ENCODE measurements around the gene DND1.
"Not testable (repeated sequence)": the region's sequence is repeated elsewhere in the genome, so short reads cannot be mapped to it uniquely, and the experiment has no call there.

Gene DND1

GRCh38 chr5:140673187-140673976, at the start of gene DND1:
Gene DND1 (minus strand): TSS chr5:140673576. CDS start chr5:140673542, 34 bp downstream.
- Histone ChIP-seq H3K27me3 (ENCODE audit: control insufficient read depth in 1 of 2, insufficient read depth in 2 of 2, low read length in 2 of 2) (no peaks in the 10 kb centered on the region), H3K36me3 (ENCODE audit: insufficient read depth, low read length) (peaks cover 59% of the 10 kb centered on the region), H3K4me3 (ENCODE audit: low read depth in 1 of 2, low read length in 2 of 2) (peak within 1 kb of the TSS in 1 of 2 donors; percentile 13), H3K4me1 (ENCODE audit: insufficient read depth, low read length) (no peaks in the 10 kb centered on the region), H3K27ac (ENCODE audit: low read depth, low read length) (no peak within 1 kb of the TSS), H3K9ac (ENCODE audit: low read length) (no peak within 1 kb of the TSS), H3K9me3 (ENCODE audit: low read length) (no peaks in the 10 kb centered on the region)

DNA sequence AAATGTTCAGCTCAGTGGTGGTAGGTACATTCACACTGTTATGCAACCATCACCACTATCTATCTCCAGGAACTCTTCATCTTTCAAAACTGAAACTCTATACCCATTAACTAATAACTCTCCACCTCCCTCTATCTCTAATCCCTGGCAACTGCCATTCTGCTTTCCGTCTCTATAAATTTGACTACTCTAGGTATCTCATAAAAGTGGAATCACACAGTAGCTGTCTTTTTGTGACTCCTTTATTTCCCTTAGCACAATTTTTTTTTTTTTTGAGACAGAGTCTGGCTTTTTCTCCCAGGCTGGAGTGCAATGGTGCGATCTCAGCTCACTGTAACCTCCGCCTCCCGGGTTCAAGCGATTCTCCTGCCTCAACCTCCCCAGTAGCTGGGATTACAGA, 48.0 kb upstream of the DND1 start:
- not testable (repeated sequence) for H3K36me3 ChIP-seq (ENCODE audit: insufficient read depth, low read length); H3K27ac ChIP-seq (ENCODE audit: low read depth, low read length); H3K4me3 ChIP-seq (ENCODE audit: low read depth in 1 of 2, low read length in 2 of 2); H3K9me3 ChIP-seq (ENCODE audit: low read length); H3K9ac ChIP-seq (ENCODE audit: low read length); H3K4me1 ChIP-seq (ENCODE audit: insufficient read depth, low read length); H3K27me3 ChIP-seq (ENCODE audit: control insufficient read depth in 1 of 2, insufficient read depth in 2 of 2, low read length in 2 of 2)

GRCh38 chr5:140720738-140721137, 47.4 kb upstream of the DND1 start:
- H3K4me3 ChIP-seq (ENCODE audit: low read depth in 1 of 2, low read length in 2 of 2); H3K9ac ChIP-seq (ENCODE audit: low read length); H3K4me1 ChIP-seq (ENCODE audit: insufficient read depth, low read length); H3K27me3 ChIP-seq (ENCODE audit: control insufficient read depth in 1 of 2, insufficient read depth in 2 of 2, low read length in 2 of 2); H3K36me3 ChIP-seq (ENCODE audit: insufficient read depth, low read length); H3K27ac ChIP-seq (ENCODE audit: low read depth, low read length); H3K9me3 ChIP-seq (ENCODE audit: low read length): not testable (repeated sequence)

GRCh38 chr5:140718266-140718592, 44.9 kb upstream of the DND1 start:
- H3K4me1 ChIP-seq (ENCODE audit: insufficient read depth, low read length) = no peaks in the 10 kb centered on the region
- H3K27ac ChIP-seq (ENCODE audit: low read depth, low read length) = no peak overlapping the region
- no peaks in the 10 kb centered on the region for H3K9me3 ChIP-seq (ENCODE audit: low read length)
- H3K9ac ChIP-seq (ENCODE audit: low read length) = no peak overlapping the region
- H3K4me3 ChIP-seq (ENCODE audit: low read depth in 1 of 2, low read length in 2 of 2) = no peak overlapping the region
- H3K27me3 ChIP-seq (ENCODE audit: control insufficient read depth in 1 of 2, insufficient read depth in 2 of 2, low read length in 2 of 2) = no peaks in the 10 kb centered on the region
- H3K36me3 ChIP-seq (ENCODE audit: insufficient read depth, low read length) = no peaks in the 10 kb centered on the region

DNA sequence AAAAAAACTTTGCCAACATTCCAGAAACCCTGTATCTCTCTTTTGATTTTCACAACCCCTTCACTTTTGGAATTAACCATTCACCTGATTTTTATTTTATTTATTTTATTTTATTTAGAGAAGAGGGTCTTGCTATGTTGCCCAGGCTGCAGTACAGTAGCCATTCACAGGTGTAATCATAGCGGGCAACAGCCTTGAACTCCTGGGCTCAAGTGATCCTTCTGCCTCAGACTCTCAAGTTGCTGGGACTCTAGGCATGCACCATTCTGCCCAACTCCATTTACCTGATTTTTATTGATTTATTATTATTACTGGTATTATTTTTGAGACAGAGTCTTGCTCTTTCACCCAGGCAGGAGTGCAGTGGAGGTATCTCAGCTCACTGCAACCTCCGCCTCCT, 42.9 kb upstream of the DND1 start:
- H3K9ac ChIP-seq (ENCODE audit: low read length) = not testable (repeated sequence)

GRCh38 chr5:140713562-140714094, 40.3 kb upstream of the DND1 start:
- Histone ChIP-seq H3K36me3 (ENCODE audit: insufficient read depth, low read length) (no peaks in the 10 kb centered on the region), H3K27me3 (ENCODE audit: control insufficient read depth in 1 of 2, insufficient read depth in 2 of 2, low read length in 2 of 2) (no peaks in the 10 kb centered on the region), H3K9me3 (ENCODE audit: low read length) (no peaks in the 10 kb centered on the region), H3K27ac (ENCODE audit: low read depth, low read length) (no peak overlapping the region), H3K4me3 (ENCODE audit: low read depth in 1 of 2, low read length in 2 of 2) (no peak overlapping the region), H3K4me1 (ENCODE audit: insufficient read depth, low read length) (no peaks in the 10 kb centered on the region), H3K9ac (ENCODE audit: low read length) (no peak overlapping the region)

More for the DNA sequence above, 42.9 kb upstream of the DND1 start:
- not testable (repeated sequence) for H3K4me1 ChIP-seq (ENCODE audit: insufficient read depth, low read length); H3K27me3 ChIP-seq (ENCODE audit: control insufficient read depth in 1 of 2, insufficient read depth in 2 of 2, low read length in 2 of 2); H3K4me3 ChIP-seq (ENCODE audit: low read depth in 1 of 2, low read length in 2 of 2); H3K9me3 ChIP-seq (ENCODE audit: low read length); H3K27ac ChIP-seq (ENCODE audit: low read depth, low read length); H3K36me3 ChIP-seq (ENCODE audit: insufficient read depth, low read length)

DNA sequence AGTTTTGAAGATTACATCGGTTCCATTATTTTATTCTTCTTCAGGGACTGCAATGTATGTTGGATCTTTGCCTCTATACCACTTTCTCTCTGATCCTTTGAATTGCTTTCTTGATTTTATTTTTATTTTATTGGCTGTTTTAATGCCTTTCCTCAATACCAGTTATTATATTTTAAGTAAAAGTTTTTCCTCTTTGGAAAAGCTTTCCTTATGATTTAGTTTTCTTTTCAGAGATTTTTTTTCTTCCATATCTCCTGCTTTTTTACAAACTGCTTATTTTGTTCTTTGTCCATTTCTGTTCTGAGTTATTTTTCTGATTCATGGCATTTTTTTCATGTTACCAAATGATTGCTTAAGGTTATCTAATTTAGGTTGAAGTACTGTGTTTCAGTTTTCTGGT, 38.4 kb upstream of the DND1 start:
- Histone ChIP-seq H3K9me3 (ENCODE audit: low read length) (no peaks in the 10 kb centered on the region), H3K27me3 (ENCODE audit: control insufficient read depth in 1 of 2, insufficient read depth in 2 of 2, low read length in 2 of 2) (no peaks in the 10 kb centered on the region), H3K9ac (ENCODE audit: low read length) (no peak overlapping the region), H3K27ac (ENCODE audit: low read depth, low read length) (no peak overlapping the region), H3K36me3 (ENCODE audit: insufficient read depth, low read length) (no peaks in the 10 kb centered on the region), H3K4me3 (ENCODE audit: low read depth in 1 of 2, low read length in 2 of 2) (peak overlapping the region; percentile 41 to 82), H3K4me1 (ENCODE audit: insufficient read depth, low read length) (no peaks in the 10 kb centered on the region)

DNA sequence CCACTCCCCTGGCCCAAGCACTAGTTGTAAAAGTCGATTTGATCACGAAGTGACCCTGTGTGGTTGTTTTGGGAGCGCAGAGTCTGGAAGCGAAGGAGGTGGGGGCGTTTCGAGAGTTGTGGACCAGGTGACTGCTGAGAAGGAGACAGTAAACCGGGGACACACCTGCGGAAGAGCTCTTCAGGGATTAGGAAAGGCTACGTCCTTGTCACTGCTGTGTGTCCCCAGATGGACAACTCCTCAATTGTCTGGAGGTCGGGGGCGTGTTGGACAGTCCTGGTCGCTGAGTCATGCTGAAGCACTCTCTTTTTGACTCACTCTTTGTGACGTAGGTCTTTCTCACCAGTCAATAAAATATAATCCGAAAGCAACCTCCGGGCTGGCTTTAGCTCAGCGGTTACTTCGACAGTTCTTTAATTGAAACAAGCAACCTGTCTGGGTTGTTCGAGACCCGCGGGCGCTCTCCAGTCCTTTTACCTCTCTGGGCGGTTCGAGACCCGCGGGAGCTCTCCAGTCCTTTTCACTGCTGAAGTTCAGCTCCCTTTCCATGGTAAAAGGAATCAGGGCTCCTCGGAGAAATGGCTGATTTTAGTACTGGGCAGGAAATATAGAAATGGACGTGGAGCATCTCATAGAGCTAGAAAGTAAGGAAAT, 37.6 kb upstream of the DND1 start:
- peaks cover 7% of the 10 kb centered on the region for H3K36me3 ChIP-seq (ENCODE audit: insufficient read depth, low read length)
- peak overlapping the region; percentile 41 to 82 for H3K4me3 ChIP-seq (ENCODE audit: low read depth in 1 of 2, low read length in 2 of 2)
- H3K9me3 ChIP-seq (ENCODE audit: low read length) = no peaks in the 10 kb centered on the region
- H3K4me1 ChIP-seq (ENCODE audit: insufficient read depth, low read length) = no peaks in the 10 kb centered on the region
- peak overlapping the region; percentile 71 for H3K9ac ChIP-seq (ENCODE audit: low read length)
- H3K27me3 ChIP-seq (ENCODE audit: control insufficient read depth in 1 of 2, insufficient read depth in 2 of 2, low read length in 2 of 2) = no peaks in the 10 kb centered on the region
- H3K27ac ChIP-seq (ENCODE audit: low read depth, low read length) = peak overlapping the region; percentile 75

GRCh38 chr5:140708787-140709186, 35.4 kb upstream of the DND1 start:
- not testable (repeated sequence) for H3K9me3 ChIP-seq (ENCODE audit: low read length); H3K4me3 ChIP-seq (ENCODE audit: low read depth in 1 of 2, low read length in 2 of 2); H3K27ac ChIP-seq (ENCODE audit: low read depth, low read length); H3K4me1 ChIP-seq (ENCODE audit: insufficient read depth, low read length); H3K27me3 ChIP-seq (ENCODE audit: control insufficient read depth in 1 of 2, insufficient read depth in 2 of 2, low read length in 2 of 2); H3K9ac ChIP-seq (ENCODE audit: low read length)
- peaks cover 25% of the 10 kb centered on the region for H3K36me3 ChIP-seq (ENCODE audit: insufficient read depth, low read length)

DNA sequence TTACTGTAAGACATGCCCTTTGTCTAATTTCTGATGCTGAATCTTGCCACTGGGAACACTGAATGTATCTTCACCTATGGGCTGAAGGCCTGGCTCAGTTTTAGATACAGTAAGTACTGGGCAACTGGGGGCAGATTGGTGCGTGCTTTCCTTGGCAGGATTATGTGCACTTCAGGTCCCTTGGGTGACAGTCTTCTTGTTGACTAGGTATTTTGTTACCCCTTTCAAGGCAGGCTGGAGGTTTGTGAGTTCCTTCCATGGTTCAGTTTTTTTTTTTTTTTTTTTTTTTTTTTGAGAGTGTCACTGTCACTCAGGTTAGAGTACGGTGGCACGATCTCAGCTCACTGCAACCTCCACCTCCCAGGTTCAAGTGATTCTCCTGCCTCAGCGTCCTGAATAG, 34.4 kb upstream of the DND1 start:
- H3K4me1 ChIP-seq (ENCODE audit: insufficient read depth, low read length) = no peaks in the 10 kb centered on the region
- no peaks in the 10 kb centered on the region for H3K9me3 ChIP-seq (ENCODE audit: low read length)
- H3K4me3 ChIP-seq (ENCODE audit: low read depth in 1 of 2, low read length in 2 of 2) = no peak overlapping the region
- H3K9ac ChIP-seq (ENCODE audit: low read length) = no peak overlapping the region
- H3K27ac ChIP-seq (ENCODE audit: low read depth, low read length) = no peak overlapping the region
- no peaks in the 10 kb centered on the region for H3K27me3 ChIP-seq (ENCODE audit: control insufficient read depth in 1 of 2, insufficient read depth in 2 of 2, low read length in 2 of 2)
- H3K36me3 ChIP-seq (ENCODE audit: insufficient read depth, low read length) = peaks cover 34% of the 10 kb centered on the region

GRCh38 chr5:140700177-140701144, 27.1 kb upstream of the DND1 start, which contains the start of gene ZMAT2:
Gene ZMAT2 (plus strand): TSS chr5:140700447. CDS start chr5:140700461, 14 bp downstream.
- no peaks in the 10 kb centered on the region for H3K27me3 ChIP-seq (ENCODE audit: control insufficient read depth in 1 of 2, insufficient read depth in 2 of 2, low read length in 2 of 2)
- H3K4me3 ChIP-seq (ENCODE audit: low read depth in 1 of 2, low read length in 2 of 2) = peak within 1 kb of the TSS; percentile 50 to 85
- H3K9ac ChIP-seq (ENCODE audit: low read length) = peak within 1 kb of the TSS; percentile 74
- peaks cover 76% of the 10 kb centered on the region for H3K36me3 ChIP-seq (ENCODE audit: insufficient read depth, low read length)
- peaks cover 9% of the 10 kb centered on the region for H3K4me1 ChIP-seq (ENCODE audit: insufficient read depth, low read length)
- H3K9me3 ChIP-seq (ENCODE audit: low read length) = no peaks in the 10 kb centered on the region
- H3K27ac ChIP-seq (ENCODE audit: low read depth, low read length) = peak within 1 kb of the TSS; percentile 67
